HepG2 (cell line): ENCODE measurements around the gene MTIF3. TPM values are rescaled to one million over a fixed set of nuclear protein-coding genes. Genes with fewer than 3 reads are reported as not detected.

Experiments used
- CBX2 ChIP-seq, 2 experiments: fragments of 200-600 bp in 1 of 2; sonication (generic); formaldehyde crosslinking in 1 of 2; IDR thresholded peaks; 2 replicates each; pipeline versions ENCODE4 v1.7.0 to v1.8.1; 2018 to 2022; ENCODE audit warnings: low read depth in 2 of 2, low read length in 1 of 2, mild to moderate bottlenecking in 1 of 2, missing genetic modification reagents in 1 of 2
- DNMT3B ChIP-seq: conservative IDR thresholded peaks from 2 replicates; pipeline ENCODE4 v1.6.1; 2016; ENCODE audit warnings: missing biosample characterization, control low read depth
- DPF2 ChIP-seq: sonication (generic); formaldehyde crosslinking; IDR thresholded peaks from 2 replicates; pipeline ENCODE4 v1.4.0; 2020; ENCODE audit warnings: mild to moderate bottlenecking, low read depth, missing genetic modification reagents, borderline replicate concordance
- HNRNPK ChIP-seq: fragments of 200-400 bp; formaldehyde crosslinking; IDR thresholded peaks from 2 replicates; pipeline ENCODE4 v1.6.1; 2018; ENCODE audit warnings: low read length, low read depth, moderate library complexity, mild to moderate bottlenecking; ENCODE audit not compliant: poor library complexity, severe bottlenecking
- IKZF4 ChIP-seq: sonication (generic); formaldehyde crosslinking; IDR thresholded peaks from 2 replicates; pipeline ENCODE4 v1.5.1; 2020; ENCODE audit warnings: borderline replicate concordance, mild to moderate bottlenecking, low read depth, missing genetic modification reagents; ENCODE audit errors: not compliant biosample characterization
- PAX8 ChIP-seq: sonication (generic); formaldehyde crosslinking; IDR thresholded peaks from 2 replicates; pipeline ENCODE4 v1.8.0; 2022; ENCODE audit warnings: mild to moderate bottlenecking, missing genetic modification reagents, borderline replicate concordance
- SAP130 ChIP-seq: IDR thresholded peaks from 2 replicates; pipeline ENCODE4 v1.6.1; 2016; ENCODE audit warnings: low read depth
- SCMH1 ChIP-seq: sonication (generic); formaldehyde crosslinking; IDR thresholded peaks from 2 replicates; pipeline ENCODE4 v1.9.0; 2021; ENCODE audit warnings: missing genetic modification reagents, mild to moderate bottlenecking, borderline replicate concordance
- SOX5 ChIP-seq: IDR thresholded peaks from 2 replicates; pipeline ENCODE4 v1.6.1; 2016; ENCODE audit warnings: borderline replicate concordance
- ZNF331 ChIP-seq: sonication (generic); formaldehyde crosslinking; IDR thresholded peaks from 2 replicates; pipeline ENCODE4 v1.4.0; 2020; ENCODE audit warnings: missing genetic modification reagents
- ZNF34 ChIP-seq: sonication (generic); formaldehyde crosslinking; IDR thresholded peaks from 2 replicates; pipeline ENCODE4 v1.4.0; 2020; ENCODE audit warnings: mild to moderate bottlenecking, missing genetic modification reagents, borderline replicate concordance
- ZNF549 ChIP-seq: sonication (generic); formaldehyde crosslinking; IDR thresholded peaks from 2 replicates; pipeline ENCODE4 v1.5.0; 2020; ENCODE audit warnings: missing genetic modification reagents
- ZNF605 ChIP-seq: sonication (generic); formaldehyde crosslinking; IDR thresholded peaks from 2 replicates; pipeline ENCODE4 v1.8.0; 2022; ENCODE audit warnings: mild to moderate bottlenecking, missing genetic modification reagents
- ZNF766 ChIP-seq: sonication (generic); formaldehyde crosslinking; IDR thresholded peaks from 2 replicates; pipeline ENCODE4 v1.5.0; 2020; ENCODE audit warnings: missing genetic modification reagents, borderline replicate concordance
- polyA plus RNA-seq, 8 experiments: library from polyadenylated mRNA; depleted of rRNA in 3 of 8; stranded (reverse) in 7 of 8; unstranded in 1 of 8; fragments of >200 nt; fragmentation: Illumina TruSeq in 4 of 8; extraction: Trizol in 4 of 8; gene quantifications; 2 replicates each; pipeline versions ENCODE4 v1.2.1 to v1.2.3, GENCODE V29; 2011 to 2016; ENCODE audit warnings: low read depth in 4 of 8, missing spikeins in 1 of 8, mixed read lengths in 1 of 8; ENCODE audit not compliant: insufficient read depth in 1 of 8
- total RNA-seq, 5 experiments: library from RNA; depleted of rRNA; stranded (reverse); fragments of >200 nt; fragmentation: Illumina TruSeq; extraction: Trizol; gene quantifications; 2 replicates each; pipeline ENCODE4 v1.2.3, GENCODE V29; 2016; ENCODE audit warnings: low read depth in 1 of 5
- TF ChIP-seq, protein P1 (sequence below): sonication (generic); formaldehyde crosslinking; IDR thresholded peaks from 2 replicates; pipeline ENCODE4 v1.4.0; 2020; ENCODE audit warnings: mild to moderate bottlenecking, missing genetic modification reagents
- TF ChIP-seq, protein P2 (sequence below): sonication (generic); formaldehyde crosslinking; IDR thresholded peaks from 2 replicates; pipeline ENCODE4 v1.8.1; 2023; ENCODE audit warnings: mild to moderate bottlenecking, inconsistent platforms, moderate library complexity, missing genetic modification reagents, borderline replicate concordance
- TF ChIP-seq, protein P3 (sequence below): sonication (generic); formaldehyde crosslinking; IDR thresholded peaks from 2 replicates; pipeline ENCODE4 v1.4.0; 2020; ENCODE audit warnings: mild to moderate bottlenecking, missing genetic modification reagents
- TF ChIP-seq, protein P4 (sequence below): sonication (generic); formaldehyde crosslinking; IDR thresholded peaks from 2 replicates; pipeline ENCODE4 v1.5.0; 2020; ENCODE audit warnings: mild to moderate bottlenecking, missing genetic modification reagents
- TF ChIP-seq, protein P5 (sequence below): sonication (generic); formaldehyde crosslinking; IDR thresholded peaks from 2 replicates; pipeline ENCODE4 v1.4.0; 2020; ENCODE audit warnings: missing genetic modification reagents, borderline replicate concordance

Gene MTIF3
- total and polyA plus RNA-seq, 2 of the 13 experiments (the other 11 are each of a cell fraction or from before 2014, with no cell fraction given): 33.7 to 40.6 TPM

DNA sequence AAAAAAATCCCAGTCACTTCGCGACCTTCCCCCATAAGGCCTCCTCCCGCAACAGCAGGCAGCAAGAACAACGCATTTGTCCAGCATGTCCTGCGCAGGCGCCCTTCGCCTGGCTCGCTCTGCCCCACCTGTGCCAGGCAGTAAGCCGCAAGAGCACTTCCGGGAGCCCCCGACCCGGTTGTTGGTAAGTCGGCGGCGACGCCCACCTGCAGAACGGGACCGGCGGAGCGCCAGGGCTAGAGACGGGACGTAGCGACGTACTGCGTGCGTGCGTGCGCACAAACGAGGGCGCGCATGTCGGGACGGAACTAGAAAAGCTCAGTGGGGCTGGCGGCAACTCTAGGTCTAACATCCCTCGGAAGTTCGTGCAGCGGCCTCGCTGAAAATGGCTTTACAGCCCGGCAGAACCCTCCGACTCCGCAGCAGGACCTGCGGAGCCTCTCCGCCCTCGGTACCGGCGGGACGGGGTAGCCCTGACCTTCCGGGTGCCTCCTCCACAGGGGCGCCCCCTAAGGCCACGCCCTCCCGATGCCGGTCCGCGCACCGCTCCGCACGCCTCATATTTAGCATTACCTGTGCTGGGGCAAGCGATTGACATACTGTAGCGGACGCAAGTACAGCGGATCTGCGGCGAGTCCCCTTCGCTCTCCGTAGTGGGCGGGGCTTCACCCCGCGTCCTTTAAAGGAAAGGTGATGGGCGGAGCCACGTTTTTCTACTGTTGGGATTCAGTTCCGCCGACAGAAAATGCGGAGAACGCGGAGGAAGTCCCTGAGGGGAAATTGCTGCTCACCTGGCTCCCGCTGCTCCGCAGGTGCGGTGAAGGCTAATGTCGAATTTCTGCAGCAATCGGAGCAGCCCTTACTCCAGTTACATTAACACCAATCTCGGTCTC, at the start of gene MTIF3 (continued):
- no peak for TF ChIP-seq ZNF549
- peak; percentile 74 for TF ChIP-seq IKZF4
- TF ChIP-seq SCMH1 (CRISPR knock-in tag): no peak
- TF ChIP-seq, protein P1, sequence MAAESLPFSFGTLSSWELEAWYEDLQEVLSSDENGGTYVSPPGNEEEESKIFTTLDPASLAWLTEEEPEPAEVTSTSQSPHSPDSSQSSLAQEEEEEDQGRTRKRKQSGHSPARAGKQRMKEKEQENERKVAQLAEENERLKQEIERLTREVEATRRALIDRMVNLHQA (CRISPR knock-in tag): no peak
- TF ChIP-seq, protein P2, sequence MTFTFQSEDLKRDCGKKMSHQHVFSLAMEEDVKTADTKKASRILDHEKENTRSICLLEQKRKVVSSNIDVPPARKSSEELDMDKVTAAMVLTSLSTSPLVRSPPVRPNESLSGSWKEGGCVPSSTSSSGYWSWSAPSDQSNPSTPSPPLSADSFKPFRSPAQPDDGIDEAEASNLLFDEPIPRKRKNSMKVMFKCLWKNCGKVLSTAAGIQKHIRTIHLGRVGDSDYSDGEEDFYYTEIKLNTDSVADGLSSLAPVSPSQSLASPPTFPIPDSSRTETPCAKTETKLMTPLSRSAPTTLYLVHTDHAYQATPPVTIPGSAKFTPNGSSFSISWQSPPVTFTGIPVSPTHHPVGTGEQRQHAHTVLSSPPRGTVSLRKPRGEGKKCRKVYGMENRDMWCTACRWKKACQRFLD (CRISPR knock-in tag): peak; percentile 29; the same call in 1 of the 2 replicates
- TF ChIP-seq DPF2: peak; percentile 17; the same call in 1 of the 2 replicates
- TF ChIP-seq SAP130: peak; percentile 76
- TF ChIP-seq ZNF34 (CRISPR knock-in tag): 0 out of 2 replicates have a peak, but pooled peaks have one; percentile 46
- TF ChIP-seq ZNF766 (CRISPR knock-in tag): no peak
- TF ChIP-seq ZNF331 (CRISPR knock-in tag): peak; percentile 37
- no peak for TF ChIP-seq CBX2 (IDR thresholded peaks at IDR 0.05; ENCODE audit: low read depth, low read length)
- no peak for TF ChIP-seq CBX2 (CRISPR knock-in tag; IDR thresholded peaks at IDR 0.05; ENCODE audit: low read depth)
- TF ChIP-seq ZNF605: peak; percentile 98
- TF ChIP-seq DNMT3B (CRISPR knock-in tag): 0 out of 2 replicates have a peak, but pooled peaks have one; percentile 12
- TF ChIP-seq, protein P3, sequence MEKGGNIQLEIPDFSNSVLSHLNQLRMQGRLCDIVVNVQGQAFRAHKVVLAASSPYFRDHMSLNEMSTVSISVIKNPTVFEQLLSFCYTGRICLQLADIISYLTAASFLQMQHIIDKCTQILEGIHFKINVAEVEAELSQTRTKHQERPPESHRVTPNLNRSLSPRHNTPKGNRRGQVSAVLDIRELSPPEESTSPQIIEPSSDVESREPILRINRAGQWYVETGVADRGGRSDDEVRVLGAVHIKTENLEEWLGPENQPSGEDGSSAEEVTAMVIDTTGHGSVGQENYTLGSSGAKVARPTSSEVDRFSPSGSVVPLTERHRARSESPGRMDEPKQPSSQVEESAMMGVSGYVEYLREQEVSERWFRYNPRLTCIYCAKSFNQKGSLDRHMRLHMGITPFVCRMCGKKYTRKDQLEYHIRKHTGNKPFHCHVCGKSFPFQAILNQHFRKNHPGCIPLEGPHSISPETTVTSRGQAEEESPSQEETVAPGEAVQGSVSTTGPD: no peak
- 0 out of 2 replicates have a peak, but pooled peaks have one; percentile 42 for TF ChIP-seq PAX8
- TF ChIP-seq, protein P4, sequence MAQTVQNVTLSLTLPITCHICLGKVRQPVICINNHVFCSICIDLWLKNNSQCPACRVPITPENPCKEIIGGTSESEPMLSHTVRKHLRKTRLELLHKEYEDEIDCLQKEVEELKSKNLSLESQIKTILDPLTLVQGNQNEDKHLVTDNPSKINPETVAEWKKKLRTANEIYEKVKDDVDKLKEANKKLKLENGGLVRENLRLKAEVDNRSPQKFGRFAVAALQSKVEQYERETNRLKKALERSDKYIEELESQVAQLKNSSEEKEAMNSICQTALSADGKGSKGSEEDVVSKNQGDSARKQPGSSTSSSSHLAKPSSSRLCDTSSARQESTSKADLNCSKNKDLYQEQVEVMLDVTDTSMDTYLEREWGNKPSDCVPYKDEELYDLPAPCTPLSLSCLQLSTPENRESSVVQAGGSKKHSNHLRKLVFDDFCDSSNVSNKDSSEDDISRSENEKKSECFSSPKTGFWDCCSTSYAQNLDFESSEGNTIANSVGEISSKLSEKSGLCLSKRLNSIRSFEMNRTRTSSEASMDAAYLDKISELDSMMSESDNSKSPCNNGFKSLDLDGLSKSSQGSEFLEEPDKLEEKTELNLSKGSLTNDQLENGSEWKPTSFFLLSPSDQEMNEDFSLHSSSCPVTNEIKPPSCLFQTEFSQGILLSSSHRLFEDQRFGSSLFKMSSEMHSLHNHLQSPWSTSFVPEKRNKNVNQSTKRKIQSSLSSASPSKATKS: peak; percentile 82; the same call in 1 of the 2 replicates
- TF ChIP-seq, protein P5, sequence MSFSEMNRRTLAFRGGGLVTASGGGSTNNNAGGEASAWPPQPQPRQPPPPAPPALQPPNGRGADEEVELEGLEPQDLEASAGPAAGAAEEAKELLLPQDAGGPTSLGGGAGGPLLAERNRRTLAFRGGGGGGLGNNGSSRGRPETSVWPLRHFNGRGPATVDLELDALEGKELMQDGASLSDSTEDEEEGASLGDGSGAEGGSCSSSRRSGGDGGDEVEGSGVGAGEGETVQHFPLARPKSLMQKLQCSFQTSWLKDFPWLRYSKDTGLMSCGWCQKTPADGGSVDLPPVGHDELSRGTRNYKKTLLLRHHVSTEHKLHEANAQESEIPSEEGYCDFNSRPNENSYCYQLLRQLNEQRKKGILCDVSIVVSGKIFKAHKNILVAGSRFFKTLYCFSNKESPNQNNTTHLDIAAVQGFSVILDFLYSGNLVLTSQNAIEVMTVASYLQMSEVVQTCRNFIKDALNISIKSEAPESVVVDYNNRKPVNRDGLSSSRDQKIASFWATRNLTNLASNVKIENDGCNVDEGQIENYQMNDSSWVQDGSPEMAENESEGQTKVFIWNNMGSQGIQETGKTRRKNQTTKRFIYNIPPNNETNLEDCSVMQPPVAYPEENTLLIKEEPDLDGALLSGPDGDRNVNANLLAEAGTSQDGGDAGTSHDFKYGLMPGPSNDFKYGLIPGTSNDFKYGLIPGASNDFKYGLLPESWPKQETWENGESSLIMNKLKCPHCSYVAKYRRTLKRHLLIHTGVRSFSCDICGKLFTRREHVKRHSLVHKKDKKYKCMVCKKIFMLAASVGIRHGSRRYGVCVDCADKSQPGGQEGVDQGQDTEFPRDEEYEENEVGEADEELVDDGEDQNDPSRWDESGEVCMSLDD: no peak
- TF ChIP-seq SOX5: peak; percentile 12; the same call in 1 of the 2 replicates
- TF ChIP-seq HNRNPK: no peak
